HEK293T (cell line): ENCODE results near the gene BBS9.

Experiments
- CTCF ChIA-PET: fragments of 350-600 bp; formaldehyde crosslinking; extraction: SDS; loops from one replicate; lab custom pipeline; 2021; ENCODE audit warnings: antibody characterized with exemption, inconsistent platforms; lab: Yijun Ruan, JAX
- POLR2A ChIA-PET: fragments of 350-600 bp; formaldehyde crosslinking; extraction: SDS; loops from one replicate; lab custom pipeline; 2020; ENCODE audit warnings: antibody characterized with exemption, inconsistent platforms; lab: Yijun Ruan, JAX
- DNase-seq: peaks from one replicate; pipeline ENCODE4 v3.0.0; 2012; ENCODE audit warnings: mixed read lengths; ENCODE audit errors: extremely low spot score
- ARNT ChIP-seq: fragments of 450-650 bp; IDR thresholded peaks from 2 replicates; pipeline ENCODE4 v1.6.1; 2017; ENCODE audit warnings: mild to moderate bottlenecking
- BHLHE40 ChIP-seq: fragments of 450-650 bp; IDR thresholded peaks from 2 replicates; pipeline ENCODE4 v1.6.1; 2016; ENCODE audit warnings: mild to moderate bottlenecking, moderate library complexity, borderline replicate concordance
- CTBP1 ChIP-seq: fragments of 450-650 bp; IDR thresholded peaks from 2 replicates; pipeline ENCODE4 v1.6.1; 2016; ENCODE audit warnings: borderline replicate concordance
- ELF4 ChIP-seq: fragments of 450-650 bp; IDR thresholded peaks from 2 replicates; pipeline ENCODE4 v1.6.1; 2017; ENCODE audit warnings: antibody characterized with exemption
- FOXA1 ChIP-seq: fragments of 450-650 bp; IDR thresholded peaks from 2 replicates; pipeline ENCODE4 v1.6.1; 2016; ENCODE audit warnings: mild to moderate bottlenecking
- FOXK2 ChIP-seq: fragments of 450-650 bp; IDR thresholded peaks from 2 replicates; pipeline ENCODE4 v1.6.1; 2016; ENCODE audit warnings: mild to moderate bottlenecking
- FOXM1 ChIP-seq: fragments of 450-650 bp; IDR thresholded peaks from 2 replicates; pipeline ENCODE4 v1.6.1; 2017; ENCODE audit warnings: mild to moderate bottlenecking, borderline replicate concordance
- HDGF ChIP-seq: fragments of 450-650 bp; IDR thresholded peaks from 2 replicates; pipeline ENCODE4 v1.6.1; 2017; ENCODE audit warnings: antibody characterized with exemption, borderline replicate concordance
- L3MBTL2 ChIP-seq: fragments of 450-650 bp; conservative IDR thresholded peaks from 2 replicates; pipeline ENCODE4 v1.6.1; 2016; ENCODE audit warnings: mild to moderate bottlenecking
- LEF1 ChIP-seq: fragments of 450-650 bp; IDR thresholded peaks from 2 replicates; pipeline ENCODE4 v1.6.1; 2017; ENCODE audit warnings: mild to moderate bottlenecking, borderline replicate concordance
- NFRKB ChIP-seq: fragments of 450-650 bp; IDR thresholded peaks from 2 replicates; pipeline ENCODE4 v1.6.1; 2016; ENCODE audit warnings: mild to moderate bottlenecking, moderate library complexity
- PKNOX1 ChIP-seq: fragments of 450-650 bp; IDR thresholded peaks from 2 replicates; pipeline ENCODE4 v1.6.1; 2016
- SP1 ChIP-seq: fragments of 450-650 bp; IDR thresholded peaks from 2 replicates; pipeline ENCODE4 v1.6.1; 2017
- SUZ12 ChIP-seq: fragments of 450-650 bp; IDR thresholded peaks from 2 replicates; pipeline ENCODE4 v1.6.1; 2016; ENCODE audit warnings: mild to moderate bottlenecking
- TARDBP ChIP-seq: fragments of 450-650 bp; IDR thresholded peaks from 2 replicates; pipeline ENCODE4 v1.6.1; 2016
- ZNF384 ChIP-seq: fragments of 450-650 bp; IDR thresholded peaks from 2 replicates; pipeline ENCODE4 v1.6.1; 2016

BBS9 gene

DNA sequence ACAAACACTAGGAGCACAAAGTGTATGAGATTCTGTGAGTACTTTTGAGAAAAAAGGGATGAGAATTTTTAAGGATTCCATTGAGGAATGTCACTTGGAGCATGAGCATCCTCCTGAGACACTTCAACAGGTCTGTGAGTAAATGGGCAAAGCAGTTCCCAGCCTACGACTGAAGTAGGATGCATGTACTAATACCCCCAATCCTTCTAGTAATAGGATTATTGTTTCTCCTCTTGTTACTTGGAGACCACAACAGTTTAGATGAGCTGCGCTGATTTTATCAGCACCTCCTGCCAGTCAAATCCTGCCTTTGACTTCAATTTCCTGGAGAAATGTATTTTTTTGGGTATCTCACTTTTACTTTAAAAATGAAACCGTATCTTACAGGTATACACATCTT lies 820 bp downstream of the BBS9 start:
- ChIA-PET CTCF (interaction anchor here (0.6 kb wide), 2 partner anchors 16 to 821 kb away, joined by 3 read pairs; no protein-coding TSS in a partner anchor), POLR2A (interaction anchor here (0.6 to 0.9 kb wide), 2 partner anchors 20 to 173 kb away, joined by 3 to 4 read pairs; partner anchors contain the start of gene FKBP9)
- no peak for TF ChIP-seq L3MBTL2
- TF ChIP-seq PKNOX1, result peak; percentile 69
- no peak for DNase-seq

DNA sequence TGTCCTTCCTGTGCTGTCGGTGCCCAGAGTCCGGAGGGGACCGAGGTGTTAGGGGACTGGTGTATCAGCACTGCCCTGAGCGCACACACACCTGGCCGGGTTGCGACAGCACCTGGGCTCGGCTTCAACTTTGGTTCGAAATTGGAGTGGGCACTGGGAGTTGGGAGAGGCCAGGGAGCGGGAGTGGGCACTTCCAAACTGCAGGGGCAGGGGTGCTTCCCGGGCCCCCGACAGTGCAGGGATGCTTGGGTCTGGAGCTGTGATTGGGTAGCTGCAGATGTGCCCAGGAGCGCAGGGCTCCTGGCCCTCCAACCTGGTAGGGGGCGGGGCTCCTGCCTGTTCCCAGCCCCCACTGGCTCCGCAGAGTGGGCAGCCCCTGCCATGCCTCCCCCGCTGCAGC lies 7.7 kb downstream of the BBS9 start:
- no peak for DNase-seq
- CTCF ChIA-PET, result no interaction called here
- TF ChIP-seq ZNF384 (no peak), LEF1 (no peak)
- POLR2A ChIA-PET, result no interaction called here

- no peak for DNase-seq
- no peak for TF ChIP-seq SP1
- TF ChIP-seq PKNOX1, result no peak
- TF ChIP-seq NFRKB, result no peak
- ChIA-PET CTCF (no interaction called here), POLR2A (no interaction called here)
Measured at GRCh38 chr7:33142585-33142984, 13.2 kb downstream of the BBS9 start.

- CTCF ChIA-PET, result no interaction called here
- POLR2A ChIA-PET, result no interaction called here
- no peak for TF ChIP-seq SP1
- no peak for TF ChIP-seq FOXK2
- no peak for TF ChIP-seq FOXM1
- TF ChIP-seq L3MBTL2, result no peak
- no peak for TF ChIP-seq ELF4
- no peak for TF ChIP-seq CTBP1
- TF ChIP-seq BHLHE40, result no peak
- no peak for TF ChIP-seq NFRKB
- TF ChIP-seq HDGF, result no peak
- no peak for TF ChIP-seq PKNOX1
- no peak for DNase-seq
Measured at GRCh38 chr7:33143996-33144718, 14.8 kb downstream of the BBS9 start.

DNA sequence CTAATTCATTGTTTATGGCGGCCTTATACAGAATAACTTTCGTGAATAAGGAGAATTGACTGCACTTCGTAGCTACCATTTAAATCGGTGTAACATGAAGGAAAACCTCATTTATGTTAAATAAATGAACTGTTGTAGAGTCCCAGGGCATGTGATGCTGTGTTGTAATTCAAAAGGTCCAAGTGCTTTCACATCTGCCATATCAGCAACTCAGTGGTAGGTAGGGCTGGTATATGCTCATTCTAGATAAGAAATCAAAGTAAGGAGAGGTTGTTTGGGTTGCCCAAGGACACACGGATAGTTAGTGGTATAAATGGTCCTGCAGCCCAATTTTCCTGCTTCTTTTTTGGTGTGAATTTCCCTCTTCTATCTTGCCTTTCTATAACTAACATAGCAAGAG lies 15.8 kb downstream of the BBS9 start:
- POLR2A ChIA-PET, result no interaction called here
- TF ChIP-seq PKNOX1 (no peak), L3MBTL2 (no peak), CTBP1 (no peak), HDGF (no peak), LEF1 (no peak), ARNT (no peak), NFRKB (no peak), ZNF384 (no peak), ELF4 (no peak), SUZ12 (no peak), FOXK2 (no peak), SP1 (no peak), FOXM1 (no peak), BHLHE40 (no peak), TARDBP (no peak), FOXA1 (no peak)
- CTCF ChIA-PET, result no interaction called here

DNA sequence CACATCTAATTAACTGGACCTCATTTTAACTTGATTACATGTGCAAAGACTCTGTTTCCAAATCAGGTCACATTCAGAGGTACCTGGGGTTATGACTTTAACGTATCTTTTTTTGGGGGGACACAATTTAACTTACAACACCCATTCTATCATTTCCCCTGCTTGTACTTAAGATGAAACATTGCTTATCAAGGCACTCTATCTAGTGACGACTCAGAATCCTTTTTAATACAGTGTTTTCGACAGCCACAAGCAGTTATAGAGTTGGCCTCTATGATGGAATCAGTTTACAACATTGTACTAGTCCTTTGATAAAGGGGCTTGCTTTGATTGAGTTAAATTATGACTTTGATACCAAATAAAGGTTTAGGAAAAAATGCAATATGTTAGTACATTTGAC lies 22.7 kb downstream of the BBS9 start:
- TF ChIP-seq PKNOX1 (no peak), ELF4 (no peak), ARNT (no peak), LEF1 (no peak)
- POLR2A ChIA-PET, result no interaction called here
- DNase-seq, result no peak
- CTCF ChIA-PET, result no interaction called here

More for the DNA sequence above, 15.8 kb downstream of the BBS9 start:
- DNase-seq, result no peak
